KBM-7 (cell line): ENCODE results near the gene TXNRD3.

Experiments
- DNase-seq: peaks from one replicate; pipeline ENCODE4 v3.0.0-alpha.2; 2015
- in situ Hi-C: fragments of 300-500 bp; cut with MboI; formaldehyde crosslinking; loops from 2 replicates; pipeline ENCODE4 v1.14.3; 2020; ENCODE audit warnings: low sequenced_read_pairs, low pct_unique_long_range_greater_than_20kb, mixed read lengths

Gene TXNRD3

DNA sequence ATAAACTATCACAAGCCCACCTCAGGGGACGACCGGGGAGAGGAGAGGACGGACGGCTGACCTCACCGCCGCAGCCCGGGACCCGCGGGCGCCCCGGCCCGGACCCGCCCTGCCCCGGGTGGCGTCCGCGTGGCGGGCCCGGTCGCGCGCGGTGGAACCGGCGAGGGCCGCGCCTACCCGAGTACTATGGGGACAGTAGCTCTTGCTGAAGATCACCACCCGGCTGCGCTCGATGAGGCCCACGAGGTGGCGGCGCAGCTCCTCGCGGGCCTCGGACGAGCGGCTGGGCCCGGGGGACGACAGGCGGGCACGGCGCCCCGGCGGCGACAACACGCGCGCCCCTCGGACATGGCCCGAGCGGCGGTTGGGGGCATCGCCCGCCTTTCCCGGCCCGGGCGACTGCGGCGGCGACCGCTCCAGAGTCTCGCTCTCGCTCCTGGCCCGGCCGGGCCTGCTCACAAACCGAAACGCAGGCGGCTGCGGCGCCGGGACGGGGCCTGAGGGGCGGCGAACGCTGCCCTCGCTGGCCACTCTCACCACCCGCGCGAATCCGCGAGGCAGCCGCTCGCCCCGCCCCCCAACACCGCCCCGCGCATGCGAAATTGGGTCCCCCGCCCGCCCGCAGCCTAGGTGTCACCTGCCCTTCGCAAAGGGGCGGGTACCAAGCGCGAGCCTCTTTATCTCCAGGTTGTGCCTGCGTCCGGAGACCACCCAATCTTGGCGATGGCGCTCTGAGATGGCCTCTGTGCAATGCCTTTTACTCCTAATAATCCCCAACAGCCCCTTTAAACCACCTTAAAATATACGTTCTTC is at the start of gene TXNRD3:
TSS of gene TXNRD3 (minus strand) at position 554 of the 813 bp plus-strand sequence.
- in situ Hi-C loops: no loop called here
- peak; percentile 48 for DNase-seq

DNA sequence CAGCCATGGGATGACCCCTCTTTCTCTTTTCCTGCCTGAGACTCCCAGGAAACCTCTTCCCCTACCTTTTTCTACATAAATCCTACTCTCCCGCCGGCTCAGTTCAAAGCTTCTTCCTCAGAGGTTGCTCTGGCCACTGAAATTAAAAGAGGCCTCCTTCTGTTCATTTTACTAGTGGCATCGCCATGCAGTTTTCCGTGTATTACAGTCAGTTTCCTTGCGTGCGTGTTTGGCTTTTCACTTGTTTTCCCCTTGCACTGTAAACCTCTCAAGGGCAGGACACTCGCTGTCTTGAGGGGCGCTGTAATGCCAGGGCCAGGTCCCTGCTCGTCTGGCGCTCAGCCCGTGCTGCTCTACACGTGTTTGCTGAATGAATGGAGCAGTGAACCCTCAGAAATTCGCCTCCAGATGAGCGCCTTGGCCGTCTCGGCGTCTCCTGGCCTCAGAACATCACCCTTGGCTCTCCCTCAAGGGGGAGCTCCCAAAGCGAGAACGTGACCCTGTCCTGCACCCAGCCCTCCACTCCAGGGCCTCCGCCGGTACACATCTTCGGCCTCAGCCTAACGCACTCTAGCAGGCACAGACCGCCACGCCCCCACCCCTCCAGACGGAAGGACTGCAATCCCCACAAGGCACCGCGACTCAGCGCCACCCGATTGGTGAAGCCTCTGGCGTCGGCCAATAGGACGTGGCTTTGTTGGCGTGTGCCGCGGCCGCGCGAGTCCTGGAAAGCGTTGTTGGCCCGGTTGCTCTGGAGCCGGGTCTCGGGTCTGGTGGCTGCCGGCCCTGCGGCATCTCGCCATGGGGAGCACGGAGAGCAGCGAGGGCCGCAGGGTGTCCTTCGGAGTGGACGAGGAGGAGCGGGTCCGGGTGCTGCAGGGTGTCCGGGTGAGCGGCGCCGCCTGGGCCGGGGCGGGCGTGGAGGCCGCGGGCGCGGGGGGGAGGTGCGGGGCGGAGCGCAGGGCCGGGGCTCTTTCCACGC is 48.9 kb upstream of the TXNRD3 start, which contains the start of gene CHCHD6:
TSS of gene CHCHD6 (plus strand) at position 729 of the 982 bp plus-strand sequence. CDS start at position 802, 73 bp downstream.
- peak; percentile 98 for DNase-seq

DNA sequence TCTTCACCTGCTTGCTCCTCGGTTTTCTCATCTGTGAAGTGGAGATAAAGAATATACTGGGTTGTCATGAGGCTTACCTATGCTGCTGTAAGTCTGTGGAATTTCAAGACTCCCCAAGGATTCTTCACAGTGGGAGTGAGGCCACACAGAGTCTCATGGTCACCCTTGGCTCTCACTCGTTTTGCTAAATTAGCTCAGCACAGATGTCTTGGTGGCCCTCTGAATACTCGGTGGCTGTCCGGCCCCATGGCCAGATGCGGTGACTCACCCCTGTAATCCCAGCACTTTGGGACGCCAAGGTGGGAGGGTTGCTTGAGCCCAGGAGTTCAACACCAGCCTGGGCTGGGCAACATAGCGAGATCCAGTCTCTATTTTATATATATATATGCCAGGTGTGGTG is 44.1 kb upstream of the TXNRD3 start:
- in situ Hi-C loops: no loop called here
- DNase-seq: no peak

More for the DNA sequence above, 48.9 kb upstream of the TXNRD3 start, which contains the start of gene CHCHD6:
- in situ Hi-C loops: no loop called here

DNA sequence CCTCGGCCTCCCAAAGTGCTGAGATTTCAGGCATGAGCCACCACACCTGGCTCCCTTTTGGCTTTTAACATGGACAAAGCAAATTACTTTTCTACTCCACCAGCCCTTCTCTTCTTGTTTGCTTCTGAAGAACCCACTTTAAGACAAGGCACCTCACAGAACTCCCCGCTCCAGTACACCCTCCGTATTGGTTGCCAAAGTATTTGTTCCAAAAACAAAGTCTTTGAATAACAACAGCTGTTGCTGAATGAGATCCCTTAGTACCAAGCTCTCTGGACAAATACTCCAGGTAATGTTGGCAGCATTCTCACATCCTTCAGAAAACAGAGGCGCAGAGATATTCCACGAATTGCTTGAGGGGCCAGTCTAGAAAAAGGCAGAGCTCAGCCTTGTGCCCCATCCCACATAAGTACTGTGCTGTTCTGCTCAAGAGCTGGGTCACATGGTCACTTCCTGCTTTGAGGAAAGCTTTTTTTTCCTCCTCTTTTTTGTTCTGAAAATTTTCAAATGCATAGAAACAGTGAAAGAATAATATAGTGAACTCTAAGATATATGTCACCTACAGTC is 41.9 kb upstream of the TXNRD3 start:
- DNase-seq: no peak
- in situ Hi-C loops: no loop called here

DNA sequence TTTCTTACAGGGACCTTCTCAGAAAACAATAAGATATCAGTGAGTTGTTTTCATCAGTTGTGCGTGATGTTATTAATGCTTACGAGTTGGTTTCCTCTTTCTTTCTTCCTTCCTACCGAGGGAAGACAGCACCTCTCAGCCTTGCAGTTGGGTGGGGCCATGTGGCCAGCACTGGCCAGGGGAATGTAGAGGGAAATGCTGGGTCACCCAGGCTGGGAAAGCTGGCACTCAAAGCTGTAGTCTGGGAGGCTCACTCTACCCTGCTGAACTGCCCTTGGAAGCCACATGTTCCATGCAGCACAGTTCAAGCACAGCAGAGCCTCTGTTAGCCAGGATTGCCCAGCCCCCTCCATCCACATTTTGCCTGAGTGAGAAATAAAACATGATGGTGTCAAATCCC is 39.0 kb upstream of the TXNRD3 start:
- in situ Hi-C loops: no loop called here
- no peak for DNase-seq

DNA sequence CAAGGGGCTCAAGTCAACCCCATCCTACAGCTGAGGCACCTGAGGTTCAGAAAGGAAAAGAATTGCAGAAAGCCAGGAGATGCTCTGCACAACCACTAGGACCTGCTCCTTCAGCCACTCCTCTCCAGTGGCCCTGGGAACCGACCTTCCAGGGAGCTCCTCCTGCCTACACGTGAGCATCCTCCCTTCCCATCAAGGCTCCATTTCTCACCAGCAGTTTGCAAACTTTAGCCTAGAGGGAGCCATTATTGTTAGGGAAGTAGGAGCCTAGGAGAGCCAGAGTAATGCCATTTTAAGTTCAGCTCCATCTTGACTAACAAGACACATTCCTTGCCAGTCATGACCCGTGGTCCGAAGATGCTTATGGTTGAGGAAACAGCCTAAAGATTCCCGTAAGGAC is 37.9 kb upstream of the TXNRD3 start:
- in situ Hi-C loops: no loop called here

DNA sequence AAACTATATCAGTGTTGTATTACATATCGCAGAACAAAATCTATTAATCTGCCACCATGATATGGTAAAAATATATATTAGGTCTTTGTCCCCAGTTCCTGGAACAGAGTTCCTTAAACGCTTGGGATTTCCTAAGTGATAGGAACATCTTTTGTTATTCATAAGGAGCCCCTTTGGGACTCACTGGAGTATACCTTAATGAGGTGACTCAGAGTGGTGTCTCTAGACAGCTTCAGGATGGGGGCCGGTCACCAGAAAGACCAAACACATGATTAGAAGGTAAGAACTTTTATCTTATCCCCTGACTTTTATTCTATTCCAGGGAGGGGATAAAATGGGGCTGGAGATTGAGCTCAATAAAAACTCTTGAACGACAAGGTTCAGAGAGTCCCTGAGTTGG is 36.8 kb upstream of the TXNRD3 start:
- no peak for DNase-seq
- in situ Hi-C loops: no loop called here

More for the DNA sequence above, 37.9 kb upstream of the TXNRD3 start:
- DNase-seq: no peak

DNA sequence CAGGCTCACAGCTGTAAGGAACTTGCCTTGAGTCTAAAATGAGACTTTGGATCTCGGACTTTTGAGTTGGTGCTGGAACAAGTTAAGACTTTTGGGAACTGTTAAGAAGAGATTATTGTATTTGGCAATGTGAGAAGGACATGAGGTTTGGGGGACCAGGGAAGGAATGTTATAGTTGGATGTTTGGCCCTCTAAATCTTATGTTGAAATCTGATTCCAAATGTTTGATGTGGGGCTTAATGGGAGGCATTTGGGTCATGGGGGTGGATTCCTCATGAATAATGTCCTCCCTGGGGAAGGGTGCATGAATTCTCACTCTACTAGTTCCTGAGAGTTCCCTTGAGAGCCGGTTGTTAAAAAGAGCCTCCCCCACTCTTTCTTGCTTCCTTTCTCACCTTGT is 30.6 kb upstream of the TXNRD3 start:
- in situ Hi-C loops: no loop called here
- no peak for DNase-seq

DNA sequence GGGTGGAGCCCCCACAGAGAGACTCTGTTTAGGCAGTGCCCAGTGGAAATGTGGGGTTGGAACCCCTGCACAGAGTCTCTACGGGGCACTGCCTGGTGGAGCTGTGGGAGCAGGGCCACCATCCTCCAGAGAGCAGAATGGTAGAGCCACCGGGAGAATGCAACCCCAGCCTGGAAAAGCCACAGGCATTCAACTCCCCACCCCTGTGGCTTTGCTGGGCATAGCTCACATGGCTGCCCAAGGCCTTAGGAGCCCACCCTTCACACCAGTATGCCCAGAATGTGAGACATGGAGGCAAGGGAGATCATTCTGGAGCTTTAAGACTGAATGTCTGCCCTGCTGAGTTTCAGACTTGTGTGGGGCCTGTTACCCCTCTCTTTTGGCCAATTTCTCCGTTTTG is 30.1 kb upstream of the TXNRD3 start:
- in situ Hi-C loops: no loop called here
- DNase-seq: no peak

DNA sequence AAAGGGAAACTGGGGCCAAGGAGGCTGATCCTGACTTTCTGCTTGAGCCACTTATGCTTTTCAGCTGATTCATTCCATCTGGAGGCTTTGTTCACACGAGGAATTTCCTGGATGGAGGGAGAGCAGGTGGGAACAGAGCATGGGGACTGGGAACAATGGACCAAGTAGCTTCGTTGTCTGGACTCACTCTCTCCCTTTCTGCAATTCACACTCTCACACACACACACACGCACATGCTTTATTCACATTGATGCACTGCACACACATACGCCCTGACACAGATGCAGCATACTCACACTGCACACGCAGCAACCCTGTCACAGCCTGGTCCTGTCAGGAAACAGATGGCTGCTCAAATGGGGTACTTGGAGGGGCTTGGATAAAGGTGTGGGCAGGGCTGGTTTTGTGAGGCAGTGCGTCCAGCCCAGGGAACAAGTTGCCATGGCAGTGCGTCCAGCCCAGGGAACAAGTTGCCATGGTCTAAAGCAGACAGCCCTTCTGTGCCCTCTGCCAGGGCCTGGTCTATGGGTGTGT is 29.4 kb upstream of the TXNRD3 start:
- in situ Hi-C loops: no loop called here
- DNase-seq: no peak

DNA sequence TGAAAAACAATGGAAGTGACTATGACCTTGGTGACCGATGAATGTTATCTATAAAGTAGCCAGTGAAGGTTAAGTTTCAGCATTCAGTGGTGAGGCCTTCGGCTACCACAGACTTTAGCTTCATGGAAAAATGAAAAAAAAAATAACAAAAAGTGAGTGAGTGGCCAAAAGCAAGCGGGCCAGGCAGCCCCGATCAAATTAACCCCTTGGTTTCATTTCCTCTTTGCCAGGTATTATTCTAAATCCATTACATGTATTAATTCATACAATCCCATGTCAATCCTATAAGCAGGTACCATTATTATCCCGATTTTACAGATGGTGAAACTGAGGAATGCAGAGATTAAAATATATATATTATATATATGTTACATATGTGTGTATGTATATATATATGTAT is 28.1 kb upstream of the TXNRD3 start:
- in situ Hi-C loops: no loop called here
- no peak for DNase-seq

DNA sequence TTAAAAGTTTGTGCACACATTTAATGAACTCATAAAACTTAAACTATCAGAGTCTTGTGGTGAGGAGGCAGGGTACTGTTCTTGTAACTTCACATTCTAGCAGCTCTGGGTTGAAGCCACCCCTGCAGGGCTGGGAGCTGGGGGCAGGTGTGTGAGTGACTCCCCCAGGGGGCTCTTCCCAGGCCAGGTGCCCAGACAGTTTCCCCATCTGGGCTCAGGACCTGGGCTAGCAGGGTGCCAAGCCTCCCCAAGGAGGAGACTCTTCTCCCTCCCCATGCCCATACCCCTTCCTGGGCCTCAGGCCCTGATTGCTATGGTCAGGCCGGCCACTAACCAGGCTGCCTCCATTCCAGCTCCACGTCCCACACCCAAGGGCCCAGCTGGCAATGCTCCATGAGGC is 27.1 kb upstream of the TXNRD3 start:
- in situ Hi-C loops: no loop called here
- no peak for DNase-seq

DNA sequence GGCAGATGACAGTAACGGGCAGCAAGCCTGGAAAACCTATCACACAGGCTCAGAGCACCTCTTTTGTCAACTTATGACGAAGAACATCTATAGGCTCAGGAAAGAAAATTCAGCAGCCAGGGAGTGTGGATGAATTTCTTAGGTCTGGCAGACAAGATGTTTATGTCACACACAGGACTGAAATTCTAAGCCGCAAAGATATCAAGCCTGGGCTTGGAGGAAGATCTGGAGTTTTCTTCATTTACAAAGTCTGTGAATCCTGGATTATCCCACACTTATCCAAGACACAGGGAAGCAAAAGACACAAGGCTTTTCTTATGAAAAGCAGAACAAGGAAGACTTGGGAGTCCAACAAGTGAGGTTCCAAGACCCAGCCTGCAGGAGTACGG is 25.7 kb upstream of the TXNRD3 start:
- in situ Hi-C loops: no loop called here
- DNase-seq: no peak

DNA sequence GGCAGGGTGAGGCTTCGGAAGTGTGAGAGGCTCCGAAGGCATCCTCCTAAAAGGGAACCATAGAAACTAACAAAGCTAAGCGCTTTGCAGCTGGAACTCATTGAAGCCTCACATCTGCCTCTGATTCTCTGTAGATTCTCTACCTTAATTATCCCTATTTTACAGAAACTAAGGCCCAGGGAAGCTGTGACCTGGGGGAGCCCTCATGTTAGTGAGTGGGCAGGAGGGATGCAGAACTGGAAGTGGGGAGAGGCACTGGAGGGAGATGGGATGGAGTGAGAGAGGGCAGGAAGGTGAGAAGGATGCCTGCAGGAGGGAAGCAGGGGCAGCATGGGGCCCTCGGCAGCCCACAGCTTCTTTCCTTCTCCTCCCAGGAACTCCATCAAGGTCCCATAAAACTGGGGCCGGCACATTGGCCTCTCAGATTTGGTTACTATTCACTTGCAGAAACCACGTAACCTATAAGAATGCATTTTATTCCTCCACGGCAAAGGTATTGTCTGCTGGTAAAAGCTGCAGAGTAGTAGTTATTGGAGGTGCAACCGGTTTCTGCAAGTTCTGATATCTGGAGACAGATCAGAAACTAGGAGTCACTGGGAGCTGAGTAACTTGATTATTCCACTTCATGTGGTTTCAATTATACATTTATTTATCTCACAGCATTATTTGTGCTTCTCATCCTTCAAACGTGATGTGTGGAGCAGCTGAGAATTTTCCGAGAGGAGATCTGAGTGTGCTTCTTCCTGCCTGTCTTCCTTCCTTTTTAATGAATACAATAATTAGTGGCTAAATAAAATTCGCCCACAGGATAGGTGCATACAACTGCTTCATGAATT is 25.1 kb upstream of the TXNRD3 start:
- DNase-seq: no peak
- in situ Hi-C loops: no loop called here

DNA sequence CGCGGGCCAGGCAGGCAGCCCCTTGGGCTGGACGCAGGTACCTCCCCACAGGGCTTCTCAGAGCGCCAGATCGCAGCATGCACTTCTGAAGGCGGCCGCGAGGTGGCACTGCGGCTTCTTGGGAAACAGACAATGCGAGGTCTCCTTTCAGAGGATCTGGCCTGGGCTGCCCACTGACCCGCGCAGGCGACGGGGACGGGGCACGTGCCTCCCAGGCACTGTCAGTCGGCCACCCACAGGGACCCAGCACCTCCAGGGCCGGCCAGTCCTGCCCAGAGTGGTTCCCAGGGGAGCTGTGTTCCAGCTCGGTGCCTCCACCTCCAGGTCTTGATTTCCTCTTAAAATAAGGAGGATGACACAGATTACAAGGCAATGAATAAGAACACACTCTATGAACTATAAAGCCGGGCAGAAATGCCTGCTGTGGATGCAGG is 24.4 kb upstream of the TXNRD3 start:
- in situ Hi-C loops: no loop called here
- DNase-seq: peak; percentile 83

DNA sequence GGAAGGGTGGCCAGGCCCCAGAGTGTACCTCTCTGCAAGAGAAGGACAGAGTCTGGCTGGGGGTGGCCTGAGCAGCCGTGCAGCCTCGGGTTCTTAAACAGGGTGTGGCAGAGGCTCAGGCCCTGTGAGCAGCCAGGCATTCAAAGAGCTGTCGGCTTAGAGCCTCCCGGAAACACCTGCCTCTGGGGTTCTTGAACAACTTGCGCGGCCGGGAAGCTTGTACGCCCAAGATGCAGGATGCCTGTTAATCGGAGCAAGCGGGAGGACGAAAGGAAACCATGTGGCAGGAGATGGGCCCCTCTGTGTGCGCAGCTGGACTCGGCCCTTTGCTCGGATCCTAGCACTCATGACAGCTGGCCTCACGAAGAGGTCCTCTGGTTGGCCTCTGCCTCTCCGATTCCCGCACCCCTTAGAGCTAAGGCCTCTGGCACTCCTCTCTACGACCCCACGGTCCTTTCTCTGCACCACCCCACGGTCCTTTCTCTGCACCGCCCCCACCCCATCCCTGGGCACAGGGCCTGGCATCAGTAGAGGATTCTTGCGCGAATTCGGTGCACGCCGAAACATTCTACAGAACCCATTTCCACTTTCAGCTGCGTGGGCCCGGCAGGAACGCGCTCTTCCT is 23.9 kb upstream of the TXNRD3 start:
- DNase-seq: no peak
- in situ Hi-C loops: no loop called here

DNA sequence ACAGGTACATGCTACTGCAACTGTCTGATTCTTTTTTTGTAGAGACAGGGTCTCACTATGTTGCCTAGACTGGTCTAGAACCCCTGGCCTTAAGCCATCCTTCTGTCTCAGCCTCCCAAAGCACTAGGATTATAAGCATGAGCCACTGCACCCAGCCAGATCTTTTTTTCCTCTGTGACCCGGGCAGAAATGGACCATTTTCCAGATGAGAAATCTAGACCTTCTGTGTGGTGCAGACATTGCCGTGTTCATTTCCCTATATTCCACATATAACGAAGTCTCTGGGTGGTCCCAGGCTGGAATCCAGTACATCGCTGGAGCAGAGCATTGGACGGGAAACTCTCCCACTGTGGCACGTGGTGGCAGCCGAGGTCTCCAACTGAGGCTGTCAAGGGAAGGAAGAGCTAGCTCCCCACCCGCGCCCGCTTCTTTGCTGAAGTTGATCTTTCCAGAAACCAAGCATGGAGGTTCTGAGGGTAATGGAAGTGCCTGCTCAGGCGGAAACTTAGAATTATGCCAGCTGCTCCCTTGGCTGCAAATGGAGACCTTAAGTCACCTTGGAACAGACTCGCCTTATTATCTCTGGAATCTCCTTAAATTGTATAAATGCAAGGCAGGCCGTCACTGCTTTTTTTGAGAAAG is 23.1 kb upstream of the TXNRD3 start:
- in situ Hi-C loops: no loop called here
- no peak for DNase-seq
